Spleen (tissue), 11 donors: ENCODE measurements around the gene LPCAT3. TPM values are rescaled to one million over a fixed set of nuclear protein-coding genes. Genes with fewer than 3 reads are reported as not detected.
A peak's percentile ranks its signal among the peaks of the same experiment; 100 is the strongest.

Source experiments
- DNase-seq: peaks from one replicate; pipeline ENCODE4 v3.0.0-alpha.2; 2020
- H3K27ac ChIP-seq, 8 donors: fragments of 200-600 bp; sonication (generic) in 7 of 8; 1 replicate in 4 of 8; 2 replicates in 4 of 8; pipeline versions ENCODE4 v1.5.0 to v1.8.0; 2016 to 2021; ENCODE audit warnings: inconsistent platforms in 4 of 8, mild to moderate bottlenecking in 4 of 8, moderate library complexity in 1 of 8
- H3K27me3 ChIP-seq, 7 donors: fragments of 200-600 bp; sonication (generic) in 6 of 7; replicated peaks in 1 of 7; 1 replicate in 4 of 7; 2 replicates in 3 of 7; pipeline versions ENCODE4 v1.5.0 to v1.8.0; 2016 to 2021; ENCODE audit warnings: inconsistent platforms in 3 of 7, mild to moderate bottlenecking in 1 of 7
- H3K36me3 ChIP-seq, 6 donors: fragments of 200-600 bp; sonication (generic) in 5 of 6; 1 replicate in 4 of 6; 2 replicates in 2 of 6; pipeline versions ENCODE4 v1.5.0 to v1.8.0; 2016 to 2021; ENCODE audit warnings: inconsistent platforms in 2 of 6
- H3K4me1 ChIP-seq, 6 donors: fragments of 200-600 bp; sonication (generic) in 5 of 6; 1 replicate in 3 of 6; 2 replicates in 3 of 6; pipeline versions ENCODE4 v1.5.0 to v1.8.0; 2016 to 2021; ENCODE audit warnings: inconsistent platforms in 3 of 6
- H3K4me3 ChIP-seq, 8 donors: fragments of 200-600 bp; sonication (generic) in 7 of 8; 1 replicate in 4 of 8; 2 replicates in 4 of 8; pipeline versions ENCODE4 v1.5.0 to v1.8.0; 2016 to 2021; ENCODE audit warnings: inconsistent platforms in 4 of 8, mild to moderate bottlenecking in 4 of 8, moderate library complexity in 2 of 8
- H3K9me3 ChIP-seq, 8 donors: fragments of 200-600 bp; sonication (generic) in 7 of 8; 1 replicate in 4 of 8; 2 replicates in 4 of 8; pipeline versions ENCODE4 v1.5.0 to v1.8.0; 2016 to 2021; ENCODE audit warnings: inconsistent platforms in 4 of 8
- POLR2A ChIP-seq, 3 donors: fragments of 450-650 bp; IDR thresholded peaks; one replicate each; pipeline ENCODE4 v1.5.1; 2017; ENCODE audit warnings: antibody characterized with exemption in 3 of 3, mild to moderate bottlenecking in 1 of 3
- POLR2AphosphoS5 ChIP-seq, 3 donors: sonication (generic); formaldehyde crosslinking; IDR thresholded peaks; one replicate each; pipeline ENCODE4 v1.5.1; 2017; ENCODE audit warnings: antibody characterized with exemption in 3 of 3
- WGBS, 5 donors: extraction: QIAGEN DNeasy Blood & Tissue Kit in 3 of 5; methylation state at CpG; one replicate each; pipeline versions ENCODE4 v1.1.5 to v1.1.7; 2013 to 2018; 5-methylcytosine and 5-hydroxymethylcytosine counted together
- intact Hi-C: fragments of 100-400 bp; cut with DNase I; formaldehyde crosslinking; loops from one replicate; pipeline ENCODE4 v1.15.0; 2023; ENCODE audit warnings: low total_unique reads
- polyA plus RNA-seq, 3 donors: library from polyadenylated mRNA; stranded (reverse); fragments of 200-250 nt; gene quantifications; one replicate each; pipeline ENCODE4 v1.2.1, GENCODE V29; 2013
- total RNA-seq, 7 donors: library from RNA; depleted of rRNA in 3 of 7; stranded (reverse); fragments of >200 nt in 3 of 7; fragmentation: NEBNext Ultra II Directional in 4 of 7; extraction: Animal tissue kit (Norgen Biotek cat#: 25700) in 4 of 7; gene quantifications; one replicate each; pipeline versions ENCODE4 v1.1.0 to v1.2.1, GENCODE V29; 2016 to 2021
- TF ChIP-seq, protein P1 (sequence below), 11 experiments: fragments of 200-600 bp in 7 of 11; fragments of 450-650 bp in 4 of 11; sonication (generic) in 4 of 11; IDR thresholded peaks in 8 of 11; conservative IDR thresholded peaks in 3 of 11; 1 replicate in 7 of 11; 2 replicates in 4 of 11; pipeline versions ENCODE4 v1.4.0 to v1.8.0; 2016 to 2021; ENCODE audit warnings: antibody characterized with exemption in 11 of 11, inconsistent platforms in 4 of 11, mild to moderate bottlenecking in 1 of 11
- donor health status: healthy with polysubstance abuse.
- donor health status: DM: no; HTN: no; CAD: no; lungs with moderate emphysema.
- donor health status: DM: no; HTN: no; CAD: no.
- donor health status: Bipolar disorder and iron deficiency.
- donor health status: healthy.
- donor health status: DM: no; HTN: no; CAD: no.
- donor health status: DM: yes; HTN: yes; CAD: no.

The LPCAT3 gene
- total and polyA plus RNA-seq, 10 donors = 9.7 to 52.5 (median 36.9) TPM

DNA sequence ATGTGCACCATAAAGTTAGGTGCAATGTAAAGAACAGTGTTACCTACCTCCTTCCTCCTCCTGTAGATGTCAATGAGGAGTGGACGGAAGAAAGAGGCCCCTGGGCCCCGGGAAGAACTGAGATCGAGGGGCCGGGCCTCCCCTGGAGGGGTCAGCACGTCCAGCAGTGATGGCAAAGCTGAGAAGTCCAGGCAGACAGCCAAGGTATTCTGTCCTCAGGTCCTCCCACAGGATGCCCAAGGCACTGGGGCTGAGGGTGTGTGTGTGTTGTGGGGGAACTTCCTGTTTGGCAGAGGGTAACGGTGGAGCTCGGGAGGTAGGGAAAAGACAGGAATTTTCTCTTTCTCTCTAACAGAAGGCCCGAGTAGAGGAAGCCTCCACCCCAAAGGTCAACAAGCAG lies 84.2 kb downstream of the LPCAT3 start:
- no peak for DNase-seq
- Histone ChIP-seq H3K27me3 (no peaks in the 10 kb centered on the region), H3K4me1 (peaks cover 35 to 97% (median 77%) of the 10 kb centered on the region in 6 donors), H3K4me3 (no peak overlapping the region), H3K27ac (peak overlapping the region; percentile 29 to 98 (median 58)), H3K36me3 (peaks cover 0 to 42% (median 21%) of the 10 kb centered on the region in 6 donors), H3K9me3 (no peaks in the 10 kb centered on the region)
- TF ChIP-seq POLR2AphosphoS5 (IDR thresholded peaks at IDR 0.05) (peak; percentile 42 to 59 (median 54)), POLR2A (IDR thresholded peaks at IDR 0.05) (no peak)
- WGBS, 5 donors = 43 to 75% (median 51%) methylated on average over 8 of the region's 8 CpGs
- intact Hi-C loops = no loop called here

GRCh38 chr12:6932766-6933165 lies 85.5 kb downstream of the LPCAT3 start:
- no peak overlapping the region for H3K4me3 ChIP-seq
- no peaks in the 10 kb centered on the region for H3K9me3 ChIP-seq
- H3K4me1 ChIP-seq = peaks cover 33 to 95% (median 73%) of the 10 kb centered on the region in 6 donors
- peaks cover 0 to 8% (median 0%) of the 10 kb centered on the region in 7 donors for H3K27me3 ChIP-seq
- peaks cover 0 to 42% (median 21%) of the 10 kb centered on the region in 6 donors for H3K36me3 ChIP-seq
- TF ChIP-seq, protein P1, sequence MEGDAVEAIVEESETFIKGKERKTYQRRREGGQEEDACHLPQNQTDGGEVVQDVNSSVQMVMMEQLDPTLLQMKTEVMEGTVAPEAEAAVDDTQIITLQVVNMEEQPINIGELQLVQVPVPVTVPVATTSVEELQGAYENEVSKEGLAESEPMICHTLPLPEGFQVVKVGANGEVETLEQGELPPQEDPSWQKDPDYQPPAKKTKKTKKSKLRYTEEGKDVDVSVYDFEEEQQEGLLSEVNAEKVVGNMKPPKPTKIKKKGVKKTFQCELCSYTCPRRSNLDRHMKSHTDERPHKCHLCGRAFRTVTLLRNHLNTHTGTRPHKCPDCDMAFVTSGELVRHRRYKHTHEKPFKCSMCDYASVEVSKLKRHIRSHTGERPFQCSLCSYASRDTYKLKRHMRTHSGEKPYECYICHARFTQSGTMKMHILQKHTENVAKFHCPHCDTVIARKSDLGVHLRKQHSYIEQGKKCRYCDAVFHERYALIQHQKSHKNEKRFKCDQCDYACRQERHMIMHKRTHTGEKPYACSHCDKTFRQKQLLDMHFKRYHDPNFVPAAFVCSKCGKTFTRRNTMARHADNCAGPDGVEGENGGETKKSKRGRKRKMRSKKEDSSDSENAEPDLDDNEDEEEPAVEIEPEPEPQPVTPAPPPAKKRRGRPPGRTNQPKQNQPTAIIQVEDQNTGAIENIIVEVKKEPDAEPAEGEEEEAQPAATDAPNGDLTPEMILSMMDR (IDR thresholded peaks at IDR 0.05 in 8 of 11, conservative IDR thresholded peaks at IDR 0.05 in 3 of 11) = no peak
- TF ChIP-seq POLR2A (IDR thresholded peaks at IDR 0.05) (no peak), POLR2AphosphoS5 (IDR thresholded peaks at IDR 0.05) (no peak)
- DNase-seq = no peak
- intact Hi-C loops = no loop called here
- WGBS, 5 donors = 38 to 84% (median 63%) methylated on average over 1 of the region's 1 CpG
- H3K27ac ChIP-seq = peak overlapping the region in 5 of 8 donors; percentile 29 to 98 (median 61)

- Histone ChIP-seq H3K27me3 (peaks cover 0 to 18% (median 0%) of the 10 kb centered on the region in 7 donors), H3K27ac (peak overlapping the region; percentile 7 to 96 (median 90)), H3K4me3 (peak overlapping the region; percentile 47 to 85 (median 58)), H3K4me1 (peaks cover 30 to 94% (median 73%) of the 10 kb centered on the region in 6 donors), H3K36me3 (peaks cover 0 to 21% (median 10%) of the 10 kb centered on the region in 6 donors), H3K9me3 (no peaks in the 10 kb centered on the region)
- intact Hi-C loops = no loop called here
- 61 to 74% (median 69%) methylated on average over 7 of the region's 7 CpGs for WGBS, 5 donors
- peak; percentile 32 for DNase-seq
- no peak for TF ChIP-seq POLR2A (IDR thresholded peaks at IDR 0.05)
- TF ChIP-seq, protein P1 (IDR thresholded peaks at IDR 0.05 in 8 of 11, conservative IDR thresholded peaks at IDR 0.05 in 3 of 11) = no peak
- peak in 1 of 3 donors; percentile 6 for TF ChIP-seq POLR2AphosphoS5 (IDR thresholded peaks at IDR 0.05)
Measured at GRCh38 chr12:6929466-6930452, 88.5 kb downstream of the LPCAT3 start.

- TF ChIP-seq, protein P1 (IDR thresholded peaks at IDR 0.05 in 8 of 11, conservative IDR thresholded peaks at IDR 0.05 in 3 of 11) = no peak
- no peak for TF ChIP-seq POLR2A (IDR thresholded peaks at IDR 0.05)
- TF ChIP-seq POLR2AphosphoS5 (IDR thresholded peaks at IDR 0.05) = no peak
- peaks cover 0 to 12% (median 4%) of the 10 kb centered on the region in 6 donors for H3K36me3 ChIP-seq
- peaks cover 0 to 18% (median 0%) of the 10 kb centered on the region in 7 donors for H3K27me3 ChIP-seq
- peaks cover 31 to 94% (median 75%) of the 10 kb centered on the region in 6 donors for H3K4me1 ChIP-seq
- 23 to 31% (median 26%) methylated on average over 19 of the region's 19 CpGs for WGBS, 5 donors
- peak overlapping the region; percentile 47 to 85 (median 58) for H3K4me3 ChIP-seq
- peak; percentile 67 for DNase-seq
- no peaks in the 10 kb centered on the region for H3K9me3 ChIP-seq
- intact Hi-C loops = no loop called here
- peak overlapping the region; percentile 74 to 96 (median 90) for H3K27ac ChIP-seq
Measured at GRCh38 chr12:6928703-6929407, 89.4 kb downstream of the LPCAT3 start.
